CD4-positive, alpha-beta memory T cell (primary cell): ENCODE results near the gene ATP5F1A. TPM values are rescaled to one million over a fixed set of nuclear protein-coding genes. Genes with fewer than 3 reads are reported as not detected.
"Not testable (repeated sequence)": the region's sequence is repeated elsewhere in the genome, so short reads cannot be mapped to it uniquely, and the experiment has no call there.

Source experiments
- CTCF ChIA-PET: fragments of 350-600 bp; sonication (Branson Sonifier 250); formaldehyde crosslinking; loops from one replicate; lab custom pipeline; 2021; ENCODE audit warnings: inconsistent platforms; ENCODE audit not compliant: partially characterized antibody; lab: Charles Lee
- POLR2A ChIA-PET: fragments of 350-600 bp; sonication (Branson Sonifier 250); formaldehyde crosslinking; loops from one replicate; lab custom pipeline; 2021; ENCODE audit not compliant: partially characterized antibody; lab: Charles Lee
- DNase-seq, 5 donors: peaks; one replicate each; pipeline versions ENCODE4 v3.0.0 to v3.0.0-alpha.2; 2020 to 2022; ENCODE audit warnings: mixed read lengths in 1 of 5
- H3K27ac ChIP-seq: one replicate; pipeline ENCODE4 v1.7.0; 2013; ENCODE audit warnings: low read depth, low read length
- H3K27me3 ChIP-seq: 2 replicates; pipeline ENCODE4 v1.7.0; 2013; ENCODE audit warnings: mild to moderate bottlenecking, low read length, moderate library complexity; ENCODE audit not compliant: insufficient read depth
- H3K36me3 ChIP-seq: 2 replicates; pipeline ENCODE4 v1.7.0; 2013; ENCODE audit warnings: mild to moderate bottlenecking, low read length, moderate library complexity; ENCODE audit not compliant: insufficient read depth
- H3K4me1 ChIP-seq: 2 replicates; pipeline ENCODE4 v1.7.0; 2013; ENCODE audit warnings: mild to moderate bottlenecking, low read length, moderate library complexity; ENCODE audit not compliant: insufficient read depth
- H3K4me3 ChIP-seq, 2 donors: one replicate each; pipeline ENCODE4 v1.7.0; 2013; ENCODE audit warnings: low read length in 2 of 2, mild to moderate bottlenecking in 1 of 2
- H3K9me3 ChIP-seq, 2 donors: one replicate each; pipeline ENCODE4 v1.7.0; 2013; ENCODE audit warnings: low read length in 2 of 2, control low read depth in 1 of 2; ENCODE audit not compliant: control insufficient read depth in 1 of 2
- H3K27ac Mint-ChIP-seq, 7 donors: one replicate each; pipeline ENCODE4 v1.8.0; 2020 to 2021; ENCODE audit warnings: mixed read lengths in 7 of 7, mild to moderate bottlenecking in 6 of 7, inconsistent platforms in 3 of 7, moderate library complexity in 3 of 7
- H3K27me3 Mint-ChIP-seq, 2 donors: one replicate each; pipeline ENCODE4 v1.8.0; 2020 to 2021; ENCODE audit warnings: mixed read lengths in 2 of 2
- H3K36me3 Mint-ChIP-seq, 2 donors: one replicate each; pipeline ENCODE4 v1.8.0; 2020 to 2021; ENCODE audit warnings: mixed read lengths in 2 of 2, inconsistent platforms in 1 of 2, mild to moderate bottlenecking in 1 of 2
- H3K4me1 Mint-ChIP-seq, 4 donors: one replicate each; pipeline ENCODE4 v1.8.0; 2020 to 2021; ENCODE audit warnings: mixed read lengths in 4 of 4, mild to moderate bottlenecking in 1 of 4
- H3K4me3 Mint-ChIP-seq, 8 donors: one replicate each; pipeline ENCODE4 v1.8.0; 2020 to 2021; ENCODE audit warnings: mixed read lengths in 8 of 8, mild to moderate bottlenecking in 7 of 8, moderate library complexity in 6 of 8, inconsistent platforms in 3 of 8
- H3K9me3 Mint-ChIP-seq, 8 donors: one replicate each; pipeline ENCODE4 v1.8.0; 2020 to 2021; ENCODE audit warnings: mixed read lengths in 8 of 8, mild to moderate bottlenecking in 5 of 8, inconsistent platforms in 3 of 8, moderate library complexity in 1 of 8
- intact Hi-C: fragments of 100-400 bp; cut with micrococcal nuclease; formaldehyde crosslinking; loops from one replicate; pipeline ENCODE4 v1.15.1; 2023
- polyA plus RNA-seq, 2 donors: library from polyadenylated mRNA; unstranded; fragments of 300-500 nt; fragmentation: Illumina TruSeq; gene quantifications; one replicate each; pipeline ENCODE4 v1.2.3, GENCODE V29; 2021
- total RNA-seq, 2 experiments: library from RNA; stranded (reverse); gene quantifications; one replicate each; pipeline ENCODE4 v1.2.3, GENCODE V29; 2021

The ATP5F1A gene
- total and polyA plus RNA-seq, 4 experiments from 2014 or later = 212 to 681 (median 334) TPM

DNA sequence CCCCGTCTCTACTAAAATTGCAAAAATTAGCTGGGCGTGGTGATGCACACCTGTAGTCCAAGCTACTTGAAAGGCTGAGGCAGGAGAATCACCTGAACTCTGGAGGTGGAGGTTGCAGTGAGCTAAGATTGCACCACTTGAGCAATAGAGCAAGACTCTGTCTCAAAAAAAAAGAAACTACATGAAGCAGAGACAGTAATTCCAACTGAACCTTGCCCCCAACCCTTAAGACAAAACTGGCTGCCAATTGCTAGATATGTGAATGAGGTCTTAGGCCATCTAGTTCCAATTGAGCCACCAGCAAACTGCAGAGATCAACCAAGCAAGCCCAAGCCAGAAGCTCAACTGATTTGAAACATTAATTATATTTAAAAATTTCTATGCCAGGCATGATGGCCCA is 32.0 kb upstream of the ATP5F1A start:
- no peaks in the 10 kb centered on the region for H3K9me3 Mint-ChIP-seq
- intact Hi-C loops = no loop called here
- peak overlapping the region in 1 of 7 donors; percentile 26 for H3K27ac Mint-ChIP-seq
- H3K27ac ChIP-seq = no peak overlapping the region
- CTCF ChIA-PET = interaction anchor here (0.9 kb wide), 1 partner anchor 18 kb away, joined by 3 read pairs; no protein-coding TSS in a partner anchor
- no peaks in the 10 kb centered on the region for H3K4me1 ChIP-seq
- H3K27me3 ChIP-seq = no peaks in the 10 kb centered on the region
- POLR2A ChIA-PET = no interaction called here
- H3K4me3 Mint-ChIP-seq = no peak overlapping the region
- no peaks in the 10 kb centered on the region for H3K27me3 Mint-ChIP-seq
- no peak overlapping the region for H3K4me3 ChIP-seq
- H3K36me3 Mint-ChIP-seq = peaks cover 16 to 30% of the 10 kb centered on the region in 2 donors
- no peaks in the 10 kb centered on the region for H3K4me1 Mint-ChIP-seq
- peaks cover 3% of the 10 kb centered on the region for H3K36me3 ChIP-seq
- no peak for DNase-seq
- H3K9me3 ChIP-seq = no peaks in the 10 kb centered on the region

DNA sequence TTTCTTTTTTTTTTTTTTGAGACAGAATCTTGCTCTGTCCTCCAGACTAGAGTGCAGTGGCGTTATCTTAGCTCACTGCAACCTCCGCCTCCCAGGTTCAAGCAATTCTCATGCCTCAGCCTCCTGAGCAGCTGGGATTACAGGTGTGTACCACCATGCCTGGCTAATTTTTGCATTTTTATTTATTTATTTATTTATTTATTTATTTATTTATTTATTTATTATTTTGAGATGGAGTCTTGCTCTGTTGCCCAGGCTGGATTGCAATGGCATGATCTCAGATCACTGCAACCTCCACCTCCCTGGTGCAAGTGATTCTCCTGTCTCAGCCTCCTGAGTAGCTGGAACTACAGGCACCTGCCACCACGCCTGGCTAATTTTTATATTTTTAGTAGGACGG is 28.5 kb upstream of the ATP5F1A start:
- DNase-seq, H3K4me3 Mint-ChIP-seq, H3K9me3 ChIP-seq, H3K4me3 ChIP-seq, H3K27ac ChIP-seq, H3K4me1 ChIP-seq, intact Hi-C loops, H3K9me3 Mint-ChIP-seq, POLR2A ChIA-PET, H3K27ac Mint-ChIP-seq, H3K4me1 Mint-ChIP-seq, H3K27me3 Mint-ChIP-seq, H3K27me3 ChIP-seq: not testable (repeated sequence)
- H3K36me3 ChIP-seq = peaks cover 12% of the 10 kb centered on the region
- CTCF ChIA-PET = interaction anchor here (0.6 kb wide), 1 partner anchor 18 kb away, joined by 3 read pairs; no protein-coding TSS in a partner anchor
- H3K36me3 Mint-ChIP-seq = peaks cover 27 to 49% of the 10 kb centered on the region in 2 donors

GRCh38 chr18:46113751-46114150 is 15.7 kb upstream of the ATP5F1A start:
- Mint-ChIP-seq H3K4me3 (no peak overlapping the region), H3K4me1 (peaks cover 0 to 10% (median 5%) of the 10 kb centered on the region in 4 donors), H3K36me3 (peaks cover 14 to 36% of the 10 kb centered on the region in 2 donors), H3K27ac (no peak overlapping the region), H3K9me3 (no peaks in the 10 kb centered on the region), H3K27me3 (no peaks in the 10 kb centered on the region)
- no peaks in the 10 kb centered on the region for H3K9me3 ChIP-seq
- H3K36me3 ChIP-seq = peaks cover 21% of the 10 kb centered on the region
- no peaks in the 10 kb centered on the region for H3K4me1 ChIP-seq
- no peaks in the 10 kb centered on the region for H3K27me3 ChIP-seq
- H3K4me3 ChIP-seq = no peak overlapping the region
- CTCF ChIA-PET = no interaction called here
- H3K27ac ChIP-seq = no peak overlapping the region
- POLR2A ChIA-PET = no interaction called here
- intact Hi-C loops = no loop called here
- DNase-seq = no peak

DNA sequence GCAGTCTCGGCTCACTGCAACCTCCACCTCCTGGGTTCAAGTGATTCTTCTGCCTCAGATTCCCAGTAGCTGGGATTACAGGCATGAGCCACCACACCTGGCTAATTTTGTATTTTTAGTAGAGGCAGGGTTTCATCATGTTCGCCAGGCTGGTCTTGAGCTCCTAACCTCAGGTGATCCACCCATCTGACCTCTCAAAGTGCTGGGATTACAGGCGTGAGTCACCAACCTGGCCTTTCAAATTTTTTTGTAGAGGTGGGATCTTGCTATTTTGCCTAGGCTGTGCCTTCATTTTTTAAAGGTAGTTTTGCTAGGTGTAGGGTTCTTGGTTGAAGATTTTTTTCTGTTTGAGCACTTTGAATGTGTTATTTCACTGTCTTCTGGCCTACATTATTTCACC is 12.3 kb upstream of the ATP5F1A start:
- no peaks in the 10 kb centered on the region for H3K27me3 ChIP-seq
- Mint-ChIP-seq H3K36me3 (peaks cover 8 to 28% of the 10 kb centered on the region in 2 donors), H3K27me3 (no peaks in the 10 kb centered on the region), H3K27ac (no peak overlapping the region), H3K4me1 (peaks cover 10 to 16% (median 14%) of the 10 kb centered on the region in 4 donors), H3K9me3 (no peaks in the 10 kb centered on the region), H3K4me3 (no peak overlapping the region)
- ChIA-PET POLR2A (no interaction called here), CTCF (interaction anchor here (0.7 to 1.0 kb wide), 3 partner anchors 10 to 38 kb away, joined by 3 to 6 read pairs (median 4); no protein-coding TSS in a partner anchor)
- no peak overlapping the region for H3K4me3 ChIP-seq
- H3K4me1 ChIP-seq = peaks cover 7% of the 10 kb centered on the region
- H3K36me3 ChIP-seq = peaks cover 21% of the 10 kb centered on the region
- DNase-seq = no peak
- H3K27ac ChIP-seq = no peak overlapping the region
- intact Hi-C loops = no loop called here
- H3K9me3 ChIP-seq = no peaks in the 10 kb centered on the region

GRCh38 chr18:46109386-46109785 is 11.3 kb upstream of the ATP5F1A start:
- H3K36me3 ChIP-seq = peaks cover 14% of the 10 kb centered on the region
- POLR2A ChIA-PET = no interaction called here
- H3K27ac Mint-ChIP-seq = peak overlapping the region in 3 of 7 donors; percentile 2 to 64 (median 53)
- CTCF ChIA-PET = interaction anchor here (0.7 kb wide), 1 partner anchor 51 kb away, joined by 4 read pairs; no protein-coding TSS in a partner anchor
- H3K4me3 Mint-ChIP-seq = peak overlapping the region in 1 of 8 donors; percentile 15
- no peaks in the 10 kb centered on the region for H3K27me3 ChIP-seq
- peaks cover 15 to 25% (median 21%) of the 10 kb centered on the region in 4 donors for H3K4me1 Mint-ChIP-seq
- H3K9me3 Mint-ChIP-seq = no peaks in the 10 kb centered on the region
- H3K4me3 ChIP-seq = no peak overlapping the region
- H3K9me3 ChIP-seq = no peaks in the 10 kb centered on the region
- H3K4me1 ChIP-seq = peaks cover 13% of the 10 kb centered on the region
- intact Hi-C loops = no loop called here
- no peak overlapping the region for H3K27ac ChIP-seq
- H3K27me3 Mint-ChIP-seq = no peaks in the 10 kb centered on the region
- H3K36me3 Mint-ChIP-seq = peaks cover 8 to 35% of the 10 kb centered on the region in 2 donors
- DNase-seq = no peak

GRCh38 chr18:46104128-46104911 is 6.2 kb upstream of the ATP5F1A start, which contains the start of gene HAUS1:
HAUS1 (plus strand) TSS chr18:46104385; CDS start chr18:46104412, 27 bp downstream.
- Mint-ChIP-seq H3K36me3 (peaks cover 0 to 23% of the 10 kb centered on the region in 2 donors), H3K4me1 (peaks cover 12 to 33% (median 23%) of the 10 kb centered on the region in 4 donors), H3K9me3 (no peaks in the 10 kb centered on the region), H3K27me3 (no peaks in the 10 kb centered on the region), H3K27ac (peak within 1 kb of the TSS; percentile 84 to 98 (median 92)), H3K4me3 (peak within 1 kb of the TSS; percentile 97 to 99 (median 98))
- DNase-seq = peak; percentile 65 to 81 (median 72)
- POLR2A ChIA-PET = interaction anchor here (0.8 to 0.9 kb wide), 2 partner anchors 21 to 34 kb away, joined by 3 read pairs; no protein-coding TSS in a partner anchor
- CTCF ChIA-PET = interaction anchor here (2.0 kb wide), 1 partner anchor 69 kb away, joined by 15 read pairs; a partner anchor contains a TSS
- Histone ChIP-seq H3K4me1 (peaks cover 13% of the 10 kb centered on the region), H3K27me3 (no peaks in the 10 kb centered on the region), H3K4me3 (peak within 1 kb of the TSS; percentile 75 to 86), H3K27ac (peak within 1 kb of the TSS; percentile 64), H3K36me3 (peaks cover under 1% of the 10 kb centered on the region), H3K9me3 (no peaks in the 10 kb centered on the region)
- intact Hi-C loops = loop anchor here (2.0 kb wide), 1 partner anchor 68 kb away; no protein-coding TSS in a partner anchor

DNA sequence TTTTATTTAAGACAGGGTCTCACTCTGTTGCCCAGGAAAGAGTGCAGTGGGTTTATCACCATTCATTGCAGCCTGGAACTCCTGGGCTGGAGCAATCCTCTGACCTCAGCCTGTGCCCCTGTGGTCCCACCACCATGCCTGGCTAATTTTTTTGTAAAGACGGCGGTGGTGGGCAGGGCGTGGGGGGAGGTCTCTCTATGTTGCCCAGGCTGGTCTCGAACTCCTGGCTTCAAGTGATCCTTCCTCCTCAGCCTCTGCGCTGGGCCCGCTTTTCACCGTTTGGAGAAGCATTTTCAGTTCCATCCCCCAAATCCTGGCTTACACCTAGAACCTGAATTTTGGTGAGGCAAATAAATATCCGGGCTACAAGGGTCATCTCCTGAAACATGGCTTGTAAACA is 1.4 kb upstream of the ATP5F1A start:
- Mint-ChIP-seq H3K27ac (no peak overlapping the region), H3K36me3 (peaks cover 5 to 23% of the 10 kb centered on the region in 2 donors), H3K9me3 (no peaks in the 10 kb centered on the region), H3K4me3 (peak overlapping the region in 1 of 8 donors; percentile 29), H3K27me3 (no peaks in the 10 kb centered on the region), H3K4me1 (peaks cover 12 to 41% (median 27%) of the 10 kb centered on the region in 4 donors)
- H3K27me3 ChIP-seq = no peaks in the 10 kb centered on the region
- no peak for DNase-seq
- H3K27ac ChIP-seq = no peak overlapping the region
- no peaks in the 10 kb centered on the region for H3K9me3 ChIP-seq
- ChIA-PET POLR2A (no interaction called here), CTCF (interaction anchor here (2.9 kb wide), 1 partner anchor 74 kb away, joined by 15 read pairs; a partner anchor contains a TSS)
- H3K36me3 ChIP-seq = peaks cover 6% of the 10 kb centered on the region
- no peak overlapping the region for H3K4me3 ChIP-seq
- intact Hi-C loops = loop anchor here (5.0 kb wide), 1 partner anchor 1833 kb away; the partner anchor contains the start of gene SMAD2
- H3K4me1 ChIP-seq = peaks cover 37% of the 10 kb centered on the region
